GM21786 (cell line): ENCODE results near the gene CRTC3.

Source experiments
- ATAC-seq: cut with Tn5 transposase; IDR thresholded peaks from one replicate; pipeline ENCODE4 v1.9.1; 2021; ENCODE audit not compliant: unreplicated experiment

Gene CRTC3

GRCh38 chr15:90691982-90692773 is 162.5 kb downstream of the CRTC3 start:
- ATAC-seq = peak; percentile 70
